Measurements from ENCODE around the gene ZSWIM4.
"Not testable (repeated sequence)": the region's sequence is repeated elsewhere in the genome, so short reads cannot be mapped to it uniquely, and the experiment has no call there.

ZSWIM4 gene

GRCh38 chr19:13790354-13790753 lies 4.9 kb upstream of the ZSWIM4 start:
- TF ChIP-seq CTCF (IDR thresholded peaks at IDR 0.05), result no peak
- no peak for TF ChIP-seq ZFX (IDR thresholded peaks at IDR 0.05; ENCODE audit: borderline replicate concordance)
- H3K27ac ChIP-seq, result no peak overlapping the region

- not testable (repeated sequence) for H3K27ac ChIP-seq
These were observed 1.9 kb upstream of the ZSWIM4 start for GRCh38 chr19:13793317-13793716.

GRCh38 chr19:13794398-13794756 lies 866 bp upstream of the ZSWIM4 start:
- no peak for TF ChIP-seq CTCF (IDR thresholded peaks at IDR 0.05)
- no peak for TF ChIP-seq ZFX (IDR thresholded peaks at IDR 0.05; ENCODE audit: borderline replicate concordance)
- H3K27ac ChIP-seq, result 0 out of 2 replicates have a peak overlapping the region, but pooled peaks have one; percentile 18

GRCh38 chr19:13795595-13796300 lies 505 bp downstream of the ZSWIM4 start:
- no peak for TF ChIP-seq CTCF (IDR thresholded peaks at IDR 0.05)
- TF ChIP-seq ZFX (IDR thresholded peaks at IDR 0.05; ENCODE audit: borderline replicate concordance), result no peak
- H3K27ac ChIP-seq, result peak overlapping the region; percentile 64

GRCh38 chr19:13796301-13797057 lies 1.2 kb downstream of the ZSWIM4 start:
- no peak for TF ChIP-seq CTCF (IDR thresholded peaks at IDR 0.05)
- no peak for TF ChIP-seq ZFX (IDR thresholded peaks at IDR 0.05; ENCODE audit: borderline replicate concordance)
- peak overlapping the region; percentile 64; the same call in 1 of the 2 replicates for H3K27ac ChIP-seq

GRCh38 chr19:13797058-13797440 lies 1.8 kb downstream of the ZSWIM4 start:
- peak overlapping the region; percentile 50; the same call in 1 of the 2 replicates for H3K27ac ChIP-seq
- TF ChIP-seq CTCF (IDR thresholded peaks at IDR 0.05) (no peak), ZFX (IDR thresholded peaks at IDR 0.05; ENCODE audit: borderline replicate concordance) (no peak)

- TF ChIP-seq CTCF (IDR thresholded peaks at IDR 0.05) (no peak), ZFX (IDR thresholded peaks at IDR 0.05; ENCODE audit: borderline replicate concordance) (no peak)
- H3K27ac ChIP-seq, result peak overlapping the region; percentile 50
These were observed 2.6 kb downstream of the ZSWIM4 start for GRCh38 chr19:13797870-13798269.
